GM23248 (cell line): ENCODE data around the gene IFT52. TPM values are rescaled to one million over a fixed set of nuclear protein-coding genes. Genes with fewer than 3 reads are reported as not detected.
"Not testable (repeated sequence)": the region's sequence is repeated elsewhere in the genome, so short reads cannot be mapped to it uniquely, and the experiment has no call there.

Experiments used
- DNase-seq: peaks from one replicate; pipeline ENCODE4 v3.0.0-alpha.2; 2015
- H2AFZ ChIP-seq: fragments of 200-600 bp; sonication (generic); 2 replicates; pipeline ENCODE4 v1.6.1; 2016; ENCODE audit warnings: antibody characterized with exemption
- H3F3A ChIP-seq: fragments of 200-600 bp; sonication (generic); 2 replicates; pipeline ENCODE4 v1.6.1; 2016; ENCODE audit warnings: mild to moderate bottlenecking, antibody characterized with exemption, mixed run types; ENCODE audit not compliant: insufficient read depth
- H3K27ac ChIP-seq: fragments of 200-600 bp; sonication (generic); 2 replicates; pipeline ENCODE4 v1.5.1; 2016; ENCODE audit warnings: mild to moderate bottlenecking
- H3K27me3 ChIP-seq: fragments of 200-600 bp; sonication (generic); replicated peaks from 2 replicates; pipeline ENCODE4 v1.6.1; 2016; ENCODE audit warnings: mild to moderate bottlenecking; ENCODE audit not compliant: insufficient read depth
- H3K36me3 ChIP-seq: fragments of 200-600 bp; sonication (generic); 2 replicates; pipeline ENCODE4 v1.6.1; 2016; ENCODE audit warnings: low read depth, mild to moderate bottlenecking
- H3K4me1 ChIP-seq: fragments of 200-600 bp; sonication (generic); 2 replicates; pipeline ENCODE4 v1.6.1; 2016; ENCODE audit warnings: mild to moderate bottlenecking; ENCODE audit not compliant: insufficient read depth
- H3K4me2 ChIP-seq: fragments of 200-600 bp; sonication (generic); one replicate; pipeline ENCODE4 v1.6.1; 2016; ENCODE audit warnings: mild to moderate bottlenecking; ENCODE audit not compliant: unreplicated experiment
- H3K4me3 ChIP-seq: fragments of 200-600 bp; sonication (generic); 2 replicates; pipeline ENCODE4 v1.5.1; 2016; ENCODE audit warnings: mild to moderate bottlenecking
- H3K79me2 ChIP-seq: fragments of 200-600 bp; sonication (generic); 2 replicates; pipeline ENCODE4 v1.6.1; 2016; ENCODE audit warnings: mild to moderate bottlenecking; ENCODE audit not compliant: insufficient read depth
- H3K9ac ChIP-seq: fragments of 200-600 bp; sonication (generic); 2 replicates; pipeline ENCODE4 v1.6.1; 2016; ENCODE audit warnings: mild to moderate bottlenecking
- H3K9me2 ChIP-seq: fragments of 200-600 bp; sonication (generic); 2 replicates; pipeline ENCODE4 v1.6.1; 2016; ENCODE audit warnings: mixed run types, mild to moderate bottlenecking, moderate library complexity; ENCODE audit not compliant: insufficient read depth
- H3K9me3 ChIP-seq: fragments of 200-600 bp; sonication (generic); one replicate; pipeline ENCODE4 v1.6.1; 2017; ENCODE audit warnings: low read depth
- H4K20me1 ChIP-seq: fragments of 200-600 bp; sonication (generic); 2 replicates; pipeline ENCODE4 v1.6.0; 2016; ENCODE audit not compliant: insufficient read depth
- EZH2 ChIP-seq: fragments of 200-600 bp; sonication (generic); IDR thresholded peaks from 2 replicates; pipeline ENCODE4 v1.6.1; 2018; ENCODE audit warnings: antibody characterized with exemption, mild to moderate bottlenecking; ENCODE audit not compliant: insufficient read depth, poor library complexity, severe bottlenecking
- EZH2phosphoT487 ChIP-seq: fragments of 200-600 bp; sonication (generic); IDR thresholded peaks from 2 replicates; pipeline ENCODE4 v1.6.1; 2018; ENCODE audit warnings: antibody characterized with exemption, moderate library complexity, mild to moderate bottlenecking, low read depth; ENCODE audit not compliant: insufficient read depth
- WGBS, 2 experiments: methylation state at CpG; one replicate each; pipeline ENCODE4 v1.1.6; 2015 to 2017; ENCODE audit warnings: low lambda C conversion rate in 2 of 2, low coverage in 1 of 2; ENCODE audit errors: missing lambda C conversion rate in 2 of 2; 5-methylcytosine and 5-hydroxymethylcytosine counted together
- in situ Hi-C: fragments of 300-500 bp; cut with MboI; formaldehyde crosslinking; loops from 2 replicates; pipeline ENCODE4 v1.15.0; 2020
- polyA plus RNA-seq: library from polyadenylated mRNA; unstranded; fragments of >200 nt; fragmentation: Nextera tagmentation; extraction: Ambion mirVana; gene quantifications from 2 replicates; pipeline ENCODE4 v1.2.1, GENCODE V29; 2016
- total RNA-seq: library from RNA; depleted of rRNA; stranded (reverse); fragments of >200 nt; shearing (Covaris generic); gene quantifications from 2 replicates; pipeline ENCODE4 v1.2.3, GENCODE V29; 2014

IFT52 gene
- total and polyA plus RNA-seq, 2 experiments from 2014 or later, result 40.2 to 51.7 TPM

DNA sequence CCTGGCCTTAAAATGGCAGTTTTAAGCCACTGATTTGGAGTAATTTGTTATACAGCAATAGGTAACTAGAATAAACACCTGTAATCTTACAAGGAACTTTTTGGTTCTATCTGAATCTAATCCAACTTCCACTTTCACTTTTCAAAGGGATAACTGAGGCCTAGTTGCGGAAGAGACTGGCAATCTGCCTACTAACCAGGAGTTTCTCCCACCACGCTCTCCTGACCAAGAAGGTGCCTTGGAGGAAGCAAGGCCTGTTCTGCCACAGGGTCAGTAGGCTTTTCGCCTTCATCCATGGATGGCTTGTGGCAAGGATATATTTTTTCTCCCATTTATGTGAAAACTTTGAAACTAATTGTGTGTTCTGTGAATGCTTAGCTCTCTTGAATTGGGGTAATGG lies 63.2 kb downstream of the IFT52 start:
- 97 to 98% methylated on average over 3 of the region's 3 CpGs for WGBS, 2 experiments
- no peaks in the 10 kb centered on the region for H3K9me3 ChIP-seq
- no peak for TF ChIP-seq EZH2
- TF ChIP-seq EZH2phosphoT487, result no peak
- no peaks in the 10 kb centered on the region for H3K79me2 ChIP-seq
- no peaks in the 10 kb centered on the region for H3K27me3 ChIP-seq
- in situ Hi-C loops, result no loop called here
- H3K27ac ChIP-seq, result no peak overlapping the region
- no peaks in the 10 kb centered on the region for H3K9me2 ChIP-seq
- H3K36me3 ChIP-seq, result no peaks in the 10 kb centered on the region
- no peaks in the 10 kb centered on the region for H3F3A ChIP-seq
- no peak overlapping the region for H3K4me3 ChIP-seq
- DNase-seq, result no peak
- H3K4me2 ChIP-seq, result no peak overlapping the region
- no peak overlapping the region for H2AFZ ChIP-seq
- H4K20me1 ChIP-seq, result no peaks in the 10 kb centered on the region
- no peak overlapping the region for H3K9ac ChIP-seq
- H3K4me1 ChIP-seq, result no peaks in the 10 kb centered on the region

DNA sequence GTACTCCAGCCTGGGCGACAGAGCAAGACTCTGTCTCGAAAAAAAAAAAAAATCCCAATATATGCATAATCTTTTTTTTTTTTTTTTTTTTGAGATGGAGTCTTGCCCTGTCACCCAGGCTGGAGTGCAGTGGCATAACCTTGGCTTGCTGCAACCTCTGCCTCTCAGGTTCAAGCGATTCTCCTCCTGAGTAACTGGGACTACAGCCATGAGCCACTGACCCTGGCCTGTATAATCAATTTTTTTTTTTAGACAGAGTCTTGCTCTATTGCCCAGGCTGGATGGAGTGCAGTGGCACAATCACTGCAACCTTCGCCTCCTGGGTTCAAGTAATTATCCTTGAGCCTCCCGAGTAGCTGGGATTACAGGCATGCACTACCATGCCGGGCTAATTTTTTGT lies 64.4 kb downstream of the IFT52 start:
- H3K79me2 ChIP-seq, H3K36me3 ChIP-seq, DNase-seq, H3K4me3 ChIP-seq, H3K9me2 ChIP-seq, in situ Hi-C loops, H3K27me3 ChIP-seq, H3K9me3 ChIP-seq, H4K20me1 ChIP-seq, H2AFZ ChIP-seq, H3F3A ChIP-seq, H3K4me1 ChIP-seq, H3K9ac ChIP-seq, H3K4me2 ChIP-seq, H3K27ac ChIP-seq: not testable (repeated sequence)
- WGBS, 2 experiments, result 81 to 87% methylated on average over 6 of the region's 6 CpGs

DNA sequence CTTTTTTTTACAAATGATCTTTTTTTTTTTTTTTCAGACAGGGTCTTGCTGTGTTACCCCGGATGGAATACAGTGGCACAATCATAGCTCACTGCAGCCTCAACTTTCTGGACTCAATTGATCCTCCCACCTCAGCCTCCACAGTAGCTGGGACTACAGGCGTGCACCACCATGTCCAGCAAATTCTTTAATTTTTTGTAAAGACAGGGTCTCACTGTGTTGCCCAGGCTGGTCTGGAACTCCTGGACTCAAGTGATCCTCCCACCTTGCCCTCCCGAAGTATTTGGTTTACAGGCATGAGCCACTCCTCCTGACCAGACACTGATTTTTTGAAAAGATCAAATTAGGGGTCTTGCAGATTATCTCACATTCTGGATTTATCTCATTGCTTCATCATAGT lies 65.2 kb downstream of the IFT52 start:
- Histone ChIP-seq H3K4me1 (no peaks in the 10 kb centered on the region), H3K9me3 (no peaks in the 10 kb centered on the region), H2AFZ (no peak overlapping the region), H3K9me2 (no peaks in the 10 kb centered on the region), H3F3A (no peaks in the 10 kb centered on the region), H4K20me1 (no peaks in the 10 kb centered on the region), H3K4me2 (no peak overlapping the region), H3K9ac (no peak overlapping the region), H3K4me3 (no peak overlapping the region), H3K36me3 (no peaks in the 10 kb centered on the region), H3K27ac (no peak overlapping the region), H3K27me3 (no peaks in the 10 kb centered on the region), H3K79me2 (no peaks in the 10 kb centered on the region)
- DNase-seq, result no peak
- WGBS, 2 experiments, result 79 to 81% methylated on average over 3 of the region's 3 CpGs
- TF ChIP-seq EZH2phosphoT487 (no peak), EZH2 (no peak)
- in situ Hi-C loops, result no loop called here

GRCh38 chr20:43658069-43658722 lies 67.5 kb downstream of the IFT52 start:
- H4K20me1 ChIP-seq, result no peaks in the 10 kb centered on the region
- H3K36me3 ChIP-seq, result no peaks in the 10 kb centered on the region
- H2AFZ ChIP-seq, result peak overlapping the region; percentile 98
- H3F3A ChIP-seq, result no peaks in the 10 kb centered on the region
- no peaks in the 10 kb centered on the region for H3K9me3 ChIP-seq
- no peaks in the 10 kb centered on the region for H3K27me3 ChIP-seq
- in situ Hi-C loops, result no loop called here
- H3K27ac ChIP-seq, result peak overlapping the region; percentile 35
- WGBS, 2 experiments, result 70 to 72% methylated on average over 11 of the region's 11 CpGs
- DNase-seq, result peak; percentile 63
- peak overlapping the region; percentile 97 for H3K4me2 ChIP-seq
- no peaks in the 10 kb centered on the region for H3K79me2 ChIP-seq
- no peaks in the 10 kb centered on the region for H3K9me2 ChIP-seq
- H3K4me1 ChIP-seq, result no peaks in the 10 kb centered on the region
- TF ChIP-seq EZH2 (no peak), EZH2phosphoT487 (no peak)
- peak overlapping the region; percentile 84 for H3K4me3 ChIP-seq
- peak overlapping the region; percentile 76 for H3K9ac ChIP-seq

GRCh38 chr20:43658723-43659419 lies 68.1 kb downstream of the IFT52 start:
- Histone ChIP-seq H3K4me2 (no peak overlapping the region), H3K79me2 (no peaks in the 10 kb centered on the region), H2AFZ (no peak overlapping the region), H3K9me3 (no peaks in the 10 kb centered on the region), H3F3A (no peaks in the 10 kb centered on the region), H3K9me2 (no peaks in the 10 kb centered on the region), H3K9ac (no peak overlapping the region), H3K27ac (no peak overlapping the region), H3K36me3 (no peaks in the 10 kb centered on the region), H3K4me1 (no peaks in the 10 kb centered on the region), H4K20me1 (no peaks in the 10 kb centered on the region), H3K4me3 (no peak overlapping the region), H3K27me3 (no peaks in the 10 kb centered on the region)
- DNase-seq, result no peak
- in situ Hi-C loops, result no loop called here
- TF ChIP-seq EZH2phosphoT487 (no peak), EZH2 (no peak)
- WGBS, 2 experiments, result 89% methylated on average over 6 of the region's 6 CpGs
